ENCODE results near the gene CCNY. TPM values are rescaled to one million over a fixed set of nuclear protein-coding genes. Genes with fewer than 3 reads are reported as not detected.

Gene CCNY
- total RNA-seq, 1 experiment from 2014 or later: 122 TPM

- ChIA-PET POLR2A (interaction anchor here (0.6 kb wide), 1 partner anchor 23 kb away, joined by 3 read pairs; no protein-coding TSS in a partner anchor), CTCF (no interaction called here)
- Histone ChIP-seq H3K27me3 (replicated peaks; ENCODE audit: control insufficient read depth, insufficient read depth, low read length) (no peaks in the 10 kb centered on the region), H3K4me3 (ENCODE audit: low read depth, low read length) (no peak overlapping the region), H3K9me3 (no peaks in the 10 kb centered on the region), H3K36me3 (ENCODE audit: control insufficient read depth, insufficient read depth, low read length) (no peaks in the 10 kb centered on the region; the same call in 1 of the 2 replicates), H3K4me1 (peaks cover 20% of the 10 kb centered on the region)
- intact Hi-C loops (cut with micrococcal nuclease; ENCODE audit: unreplicated experiment): no loop called here
- no peaks in the 10 kb centered on the region for H3K9me3 Mint-ChIP-seq (ENCODE audit: unreplicated experiment)
- H3K27ac Mint-ChIP-seq (ENCODE audit: unreplicated experiment): no peak overlapping the region
- no TSS peak for BruUV-seq (replicated peaks)
- peaks cover 10% of the 10 kb centered on the region for H3K36me3 Mint-ChIP-seq (ENCODE audit: insufficient read depth, unreplicated experiment)
- TF ChIP-seq, protein P1, sequence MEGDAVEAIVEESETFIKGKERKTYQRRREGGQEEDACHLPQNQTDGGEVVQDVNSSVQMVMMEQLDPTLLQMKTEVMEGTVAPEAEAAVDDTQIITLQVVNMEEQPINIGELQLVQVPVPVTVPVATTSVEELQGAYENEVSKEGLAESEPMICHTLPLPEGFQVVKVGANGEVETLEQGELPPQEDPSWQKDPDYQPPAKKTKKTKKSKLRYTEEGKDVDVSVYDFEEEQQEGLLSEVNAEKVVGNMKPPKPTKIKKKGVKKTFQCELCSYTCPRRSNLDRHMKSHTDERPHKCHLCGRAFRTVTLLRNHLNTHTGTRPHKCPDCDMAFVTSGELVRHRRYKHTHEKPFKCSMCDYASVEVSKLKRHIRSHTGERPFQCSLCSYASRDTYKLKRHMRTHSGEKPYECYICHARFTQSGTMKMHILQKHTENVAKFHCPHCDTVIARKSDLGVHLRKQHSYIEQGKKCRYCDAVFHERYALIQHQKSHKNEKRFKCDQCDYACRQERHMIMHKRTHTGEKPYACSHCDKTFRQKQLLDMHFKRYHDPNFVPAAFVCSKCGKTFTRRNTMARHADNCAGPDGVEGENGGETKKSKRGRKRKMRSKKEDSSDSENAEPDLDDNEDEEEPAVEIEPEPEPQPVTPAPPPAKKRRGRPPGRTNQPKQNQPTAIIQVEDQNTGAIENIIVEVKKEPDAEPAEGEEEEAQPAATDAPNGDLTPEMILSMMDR (IDR thresholded peaks at IDR 0.05; ENCODE audit: insufficient read depth in 1 of 2, low read depth in 1 of 2, low read length in 1 of 2, severe bottlenecking in 1 of 2, unreplicated experiment in 1 of 2): no peak
- no peak for DNase-seq
- no peak overlapping the region for H3K4me3 Mint-ChIP-seq (ENCODE audit: unreplicated experiment)
- H3K27me3 Mint-ChIP-seq (ENCODE audit: insufficient read depth, unreplicated experiment): no peaks in the 10 kb centered on the region
- H3K4me1 Mint-ChIP-seq (ENCODE audit: low read depth, unreplicated experiment): peaks cover 25% of the 10 kb centered on the region
These were observed 23.6 kb downstream of the CCNY start for GRCh38 chr10:35359873-35360272.

- H3K27ac Mint-ChIP-seq (ENCODE audit: unreplicated experiment): peak overlapping the region; percentile 62
- POLR2A ChIA-PET: no interaction called here
These were observed 26.5 kb downstream of the CCNY start for GRCh38 chr10:35362701-35363350.

DNA sequence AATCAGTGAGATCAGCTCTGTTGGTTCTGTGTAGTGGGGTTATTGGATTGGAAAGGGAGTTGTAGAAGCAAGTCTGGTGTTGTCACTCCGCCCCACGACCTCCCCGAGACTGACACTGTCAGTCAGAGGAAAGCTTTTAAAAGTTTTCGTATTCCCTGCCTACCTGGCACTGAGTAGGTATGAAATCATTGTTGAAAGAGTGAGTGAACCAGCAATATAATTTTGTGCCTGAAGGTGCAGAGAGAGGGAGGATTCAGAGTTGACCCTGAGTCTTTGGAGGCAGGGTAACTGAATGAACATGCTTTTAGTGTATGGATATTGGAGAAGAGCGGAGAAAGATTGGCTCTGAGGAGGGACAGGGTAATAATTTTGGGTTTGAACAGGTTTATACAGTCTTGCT lies 27.3 kb downstream of the CCNY start:
- no peaks in the 10 kb centered on the region for H3K27me3 ChIP-seq (replicated peaks; ENCODE audit: control insufficient read depth, insufficient read depth, low read length)
- H3K9me3 ChIP-seq: no peaks in the 10 kb centered on the region
- ChIA-PET CTCF (no interaction called here), POLR2A (no interaction called here)
- no peak overlapping the region for H3K4me3 ChIP-seq (ENCODE audit: low read depth, low read length)
- Mint-ChIP-seq H3K27me3 (ENCODE audit: insufficient read depth, unreplicated experiment) (no peaks in the 10 kb centered on the region), H3K4me3 (ENCODE audit: unreplicated experiment) (peak overlapping the region; percentile 27), H3K27ac (ENCODE audit: unreplicated experiment) (peak overlapping the region; percentile 62), H3K9me3 (ENCODE audit: unreplicated experiment) (no peaks in the 10 kb centered on the region), H3K4me1 (ENCODE audit: low read depth, unreplicated experiment) (peaks cover 37% of the 10 kb centered on the region), H3K36me3 (ENCODE audit: insufficient read depth, unreplicated experiment) (peaks cover 6% of the 10 kb centered on the region)
- no TSS peak for BruUV-seq (replicated peaks)
- H3K36me3 ChIP-seq (ENCODE audit: control insufficient read depth, insufficient read depth, low read length): no peaks in the 10 kb centered on the region; the same call in 1 of the 2 replicates
- no peak for DNase-seq
- intact Hi-C loops (cut with micrococcal nuclease; ENCODE audit: unreplicated experiment): no loop called here
- TF ChIP-seq, protein P1 (IDR thresholded peaks at IDR 0.05; ENCODE audit: insufficient read depth in 1 of 2, low read depth in 1 of 2, low read length in 1 of 2, severe bottlenecking in 1 of 2, unreplicated experiment in 1 of 2): no peak
- H3K4me1 ChIP-seq: peaks cover 56% of the 10 kb centered on the region

More at GRCh38 chr10:35362701-35363350, 26.5 kb downstream of the CCNY start:
- CTCF ChIA-PET: no interaction called here
- H3K4me3 Mint-ChIP-seq (ENCODE audit: unreplicated experiment): no peak overlapping the region
- H3K4me1 Mint-ChIP-seq (ENCODE audit: low read depth, unreplicated experiment): peaks cover 37% of the 10 kb centered on the region
- Histone ChIP-seq H3K9me3 (no peaks in the 10 kb centered on the region), H3K4me3 (ENCODE audit: low read depth, low read length) (no peak overlapping the region), H3K27me3 (replicated peaks; ENCODE audit: control insufficient read depth, insufficient read depth, low read length) (no peaks in the 10 kb centered on the region), H3K4me1 (peaks cover 48% of the 10 kb centered on the region), H3K36me3 (ENCODE audit: control insufficient read depth, insufficient read depth, low read length) (no peaks in the 10 kb centered on the region; the same call in 1 of the 2 replicates)
- intact Hi-C loops (cut with micrococcal nuclease; ENCODE audit: unreplicated experiment): no loop called here
- H3K9me3 Mint-ChIP-seq (ENCODE audit: unreplicated experiment): no peaks in the 10 kb centered on the region
- peaks cover 6% of the 10 kb centered on the region for H3K36me3 Mint-ChIP-seq (ENCODE audit: insufficient read depth, unreplicated experiment)
- TF ChIP-seq, protein P1 (IDR thresholded peaks at IDR 0.05; ENCODE audit: insufficient read depth in 1 of 2, low read depth in 1 of 2, low read length in 1 of 2, severe bottlenecking in 1 of 2, unreplicated experiment in 1 of 2): no peak
- DNase-seq: no peak
- no peaks in the 10 kb centered on the region for H3K27me3 Mint-ChIP-seq (ENCODE audit: insufficient read depth, unreplicated experiment)
- no TSS peak for BruUV-seq (replicated peaks)

Data from Caco-2 (cell line).